BLaER1 treated with 17β-estradiol and CSF1 and Interleukin-3, amounts not matched to agents 10 nM and 100 nM (cell line): ENCODE data around the gene COX11.

ENCODE experiments used
- H3K27ac ChIP-seq, 11 experiments: shearing (Covaris generic); formaldehyde crosslinking; 2 replicates each; pipeline ENCODE4 v1.8.1; 2022
- H3K27me3 ChIP-seq, 11 experiments: shearing (Covaris generic); formaldehyde crosslinking; 2 replicates each; pipeline ENCODE4 v1.8.1; 2022
- H3K36me3 ChIP-seq, 11 experiments: shearing (Covaris generic); formaldehyde crosslinking; 2 replicates each; pipeline ENCODE4 v1.8.1; 2022
- H3K4me1 ChIP-seq, 10 experiments: shearing (Covaris generic); formaldehyde crosslinking; 2 replicates each; pipeline ENCODE4 v1.8.1; 2022
- H3K4me2 ChIP-seq, 11 experiments: shearing (Covaris generic); formaldehyde crosslinking; 2 replicates each; pipeline ENCODE4 v1.8.1; 2022
- H3K4me3 ChIP-seq, 10 experiments: shearing (Covaris generic); formaldehyde crosslinking; 2 replicates each; pipeline ENCODE4 v1.8.1; 2022
- H3K9ac ChIP-seq, 11 experiments: shearing (Covaris generic); formaldehyde crosslinking; 2 replicates each; pipeline ENCODE4 v1.8.1; 2022
- H3K9me3 ChIP-seq, 11 experiments: shearing (Covaris generic); formaldehyde crosslinking; replicated peaks in 1 of 11; 2 replicates each; pipeline ENCODE4 v1.8.1; 2022
- H4K20me1 ChIP-seq, 11 experiments: shearing (Covaris generic); formaldehyde crosslinking; 2 replicates each; pipeline ENCODE4 v1.8.1; 2022
- Cebpa-rat ChIP-seq, 11 experiments: shearing (Covaris generic); IDR thresholded peaks; 2 replicates each; pipeline ENCODE4 v1.8.1; 2022

Gene COX11

DNA sequence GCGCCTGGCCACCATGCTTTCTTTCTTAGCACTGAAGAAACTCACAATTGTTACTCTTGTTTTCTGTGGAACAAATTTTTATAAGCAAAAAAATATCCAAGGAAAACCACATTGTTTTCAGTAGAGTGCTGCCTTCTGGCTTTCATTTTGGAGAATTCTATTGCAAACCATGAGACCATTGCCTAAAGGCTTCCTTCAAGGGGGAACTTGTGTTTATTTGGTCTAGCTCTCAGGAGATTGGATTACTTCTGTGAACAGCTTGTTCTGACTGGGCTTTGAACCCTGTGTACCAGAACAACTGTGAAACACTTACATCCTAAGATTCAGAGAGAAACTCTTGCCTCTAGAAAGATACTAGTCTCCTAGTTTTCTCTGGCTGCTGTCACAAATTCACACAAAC is 35.7 kb downstream of the COX11 start:
- no peaks in the 10 kb centered on the region for H3K4me1 ChIP-seq
- H3K36me3 ChIP-seq: no peaks in the 10 kb centered on the region
- H3K9ac ChIP-seq: no peak overlapping the region
- TF ChIP-seq Cebpa-rat (IDR thresholded peaks at IDR 0.05): no peak
- H3K4me3 ChIP-seq: no peak overlapping the region
- H3K27ac ChIP-seq: no peak overlapping the region
- no peaks in the 10 kb centered on the region for H4K20me1 ChIP-seq
- H3K4me2 ChIP-seq: no peak overlapping the region
- H3K9me3 ChIP-seq: no peaks in the 10 kb centered on the region
- no peaks in the 10 kb centered on the region for H3K27me3 ChIP-seq

DNA sequence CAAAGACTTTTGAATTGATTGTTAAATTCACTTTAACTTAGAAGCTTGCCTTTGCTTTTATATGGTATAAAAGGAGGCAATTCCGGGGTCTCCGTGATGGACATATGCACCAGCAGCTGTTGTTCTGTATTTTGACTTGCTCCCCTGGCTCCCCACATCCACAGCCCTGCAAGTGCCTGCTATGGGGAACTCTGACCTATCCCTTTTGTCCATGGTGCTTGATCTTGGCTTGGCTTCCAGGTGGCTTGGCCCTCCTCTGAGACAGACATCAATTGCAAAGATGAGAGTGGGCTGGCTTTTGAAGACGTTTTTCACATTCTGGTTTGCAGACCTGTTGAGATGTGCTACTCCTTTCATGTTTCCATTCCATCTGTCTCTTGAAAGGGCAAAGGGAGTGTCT is 40.9 kb downstream of the COX11 start:
- H3K36me3 ChIP-seq: no peaks in the 10 kb centered on the region
- no peak overlapping the region for H3K9ac ChIP-seq
- no peak overlapping the region for H3K27ac ChIP-seq

DNA sequence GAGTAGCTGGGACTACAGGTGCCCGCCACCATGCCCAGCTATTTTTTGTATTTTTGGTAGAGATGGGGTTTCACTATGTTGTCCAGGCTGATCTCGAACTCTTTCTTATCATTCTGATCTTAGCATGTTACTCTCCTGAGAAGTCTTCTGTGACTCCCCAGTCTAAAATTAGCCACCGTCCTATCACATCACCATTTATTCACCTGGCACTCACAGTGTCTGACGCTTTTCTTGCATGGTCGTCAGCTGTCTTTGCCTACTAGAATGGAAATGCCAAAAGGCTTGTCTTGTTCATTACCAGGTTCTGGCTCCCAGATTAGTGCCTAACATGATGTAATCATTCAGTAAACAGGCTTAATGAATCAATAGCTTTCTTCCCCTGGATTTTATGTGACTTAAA is 44.0 kb downstream of the COX11 start:
- no peak for TF ChIP-seq Cebpa-rat (IDR thresholded peaks at IDR 0.05)
- no peaks in the 10 kb centered on the region for H4K20me1 ChIP-seq

More for the DNA sequence above, 40.9 kb downstream of the COX11 start:
- H3K9me3 ChIP-seq: no peaks in the 10 kb centered on the region
- no peak for TF ChIP-seq Cebpa-rat (IDR thresholded peaks at IDR 0.05)
- no peak overlapping the region for H3K4me2 ChIP-seq
- no peaks in the 10 kb centered on the region for H3K4me1 ChIP-seq
- no peaks in the 10 kb centered on the region for H4K20me1 ChIP-seq
- no peaks in the 10 kb centered on the region for H3K27me3 ChIP-seq
- no peak overlapping the region for H3K4me3 ChIP-seq

DNA sequence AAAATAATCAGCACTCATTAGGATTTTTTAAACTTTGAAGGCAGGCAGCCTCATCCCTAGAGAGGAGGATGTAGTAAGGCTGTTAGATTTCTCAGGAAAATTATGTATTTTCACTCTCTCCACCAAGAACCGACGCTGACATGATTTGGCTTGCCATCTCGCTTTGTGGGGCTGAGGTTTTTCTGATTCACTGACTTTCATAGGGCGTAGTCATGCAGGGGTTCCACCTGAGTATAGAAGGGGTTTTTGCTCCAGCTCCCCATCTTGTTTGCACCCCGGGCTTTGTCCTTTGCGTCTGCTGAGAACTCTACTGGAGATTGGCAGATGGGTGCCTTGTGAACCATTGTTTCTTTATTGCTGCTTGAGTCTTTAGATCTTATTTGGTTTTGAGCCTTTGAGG is 47.6 kb downstream of the COX11 start:
- Histone ChIP-seq H4K20me1 (no peaks in the 10 kb centered on the region), H3K4me2 (no peak overlapping the region), H3K27me3 (no peaks in the 10 kb centered on the region), H3K4me3 (no peak overlapping the region), H3K36me3 (no peaks in the 10 kb centered on the region), H3K4me1 (no peaks in the 10 kb centered on the region), H3K27ac (no peak overlapping the region), H3K9me3 (peaks cover 5 to 23% (median 20%) of the 10 kb centered on the region in 11 experiments; a peak in 19 of 22 replicates), H3K9ac (no peak overlapping the region)
- TF ChIP-seq Cebpa-rat (IDR thresholded peaks at IDR 0.05): no peak

More for the DNA sequence above, 44.0 kb downstream of the COX11 start:
- H3K4me1 ChIP-seq: no peaks in the 10 kb centered on the region
- H3K9ac ChIP-seq: no peak overlapping the region
- H3K27ac ChIP-seq: no peak overlapping the region
- H3K36me3 ChIP-seq: no peaks in the 10 kb centered on the region
- no peaks in the 10 kb centered on the region for H3K27me3 ChIP-seq
- H3K9me3 ChIP-seq: no peaks in the 10 kb centered on the region
- H3K4me2 ChIP-seq: no peak overlapping the region
- H3K4me3 ChIP-seq: no peak overlapping the region

DNA sequence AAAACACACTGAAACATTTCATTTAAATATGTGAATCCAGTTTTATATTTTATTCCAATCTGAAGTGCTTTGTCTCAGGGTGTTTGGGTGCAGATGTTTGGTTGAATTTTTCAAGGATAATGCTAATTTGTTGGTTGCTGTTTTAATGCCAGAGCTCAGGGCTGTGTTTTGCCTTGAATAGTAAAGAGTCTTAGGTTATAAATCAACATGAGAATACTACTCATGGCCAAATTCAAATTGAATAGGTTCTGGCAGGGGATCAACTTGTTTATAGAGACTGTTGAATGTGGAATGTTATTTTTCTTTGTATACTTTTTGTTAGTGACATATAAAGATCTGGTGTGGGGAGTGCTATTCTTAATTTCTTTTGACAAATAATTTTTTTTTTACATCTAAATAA is 49.0 kb downstream of the COX11 start:
- no peak overlapping the region for H3K27ac ChIP-seq
- no peaks in the 10 kb centered on the region for H4K20me1 ChIP-seq
- no peak for TF ChIP-seq Cebpa-rat (IDR thresholded peaks at IDR 0.05)
- H3K9me3 ChIP-seq: peaks cover 5 to 25% (median 20%) of the 10 kb centered on the region in 11 experiments; a peak in 19 of 22 replicates
- H3K36me3 ChIP-seq: no peaks in the 10 kb centered on the region
- no peak overlapping the region for H3K9ac ChIP-seq
- H3K4me3 ChIP-seq: no peak overlapping the region
- H3K4me2 ChIP-seq: no peak overlapping the region
- H3K27me3 ChIP-seq: no peaks in the 10 kb centered on the region
- no peaks in the 10 kb centered on the region for H3K4me1 ChIP-seq

DNA sequence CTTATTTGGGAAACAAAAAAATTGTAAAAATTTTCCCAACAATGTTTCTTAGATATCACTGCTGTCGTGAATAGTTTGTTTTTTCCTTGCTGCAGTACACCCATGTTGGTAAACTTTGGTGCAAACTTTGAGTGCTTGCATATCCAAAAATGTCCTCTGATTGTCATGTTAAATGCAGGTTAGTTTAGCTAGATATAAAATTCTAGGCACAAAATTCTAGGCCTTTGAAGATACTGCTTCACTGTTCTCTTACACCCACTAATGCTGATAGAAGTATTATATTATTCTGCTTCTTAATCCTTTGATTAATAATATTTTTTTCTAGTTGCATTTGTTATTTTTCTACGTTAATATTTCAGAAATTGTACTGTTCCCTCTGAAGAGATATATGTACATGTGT is 51.7 kb downstream of the COX11 start:
- no peak for TF ChIP-seq Cebpa-rat (IDR thresholded peaks at IDR 0.05)
- no peaks in the 10 kb centered on the region for H3K36me3 ChIP-seq

More for the DNA sequence above, 51.7 kb downstream of the COX11 start:
- Histone ChIP-seq H3K9ac (no peak overlapping the region), H3K4me3 (no peak overlapping the region), H3K27me3 (no peaks in the 10 kb centered on the region), H3K27ac (no peak overlapping the region), H3K9me3 (peaks cover 5 to 25% (median 20%) of the 10 kb centered on the region in 11 experiments; a peak in 19 of 22 replicates), H3K4me2 (no peak overlapping the region), H3K4me1 (no peaks in the 10 kb centered on the region), H4K20me1 (no peaks in the 10 kb centered on the region)
